DMS53 (cell line): ENCODE results near the gene SPECC1.
"Not testable (repeated sequence)": the region's sequence is repeated elsewhere in the genome, so short reads cannot be mapped to it uniquely, and the experiment has no call there.

Experiments used
- DNase-seq: peaks from one replicate; lab custom pipeline; 2025; lab: John Stamatoyannopoulos, UW

Gene SPECC1

DNA sequence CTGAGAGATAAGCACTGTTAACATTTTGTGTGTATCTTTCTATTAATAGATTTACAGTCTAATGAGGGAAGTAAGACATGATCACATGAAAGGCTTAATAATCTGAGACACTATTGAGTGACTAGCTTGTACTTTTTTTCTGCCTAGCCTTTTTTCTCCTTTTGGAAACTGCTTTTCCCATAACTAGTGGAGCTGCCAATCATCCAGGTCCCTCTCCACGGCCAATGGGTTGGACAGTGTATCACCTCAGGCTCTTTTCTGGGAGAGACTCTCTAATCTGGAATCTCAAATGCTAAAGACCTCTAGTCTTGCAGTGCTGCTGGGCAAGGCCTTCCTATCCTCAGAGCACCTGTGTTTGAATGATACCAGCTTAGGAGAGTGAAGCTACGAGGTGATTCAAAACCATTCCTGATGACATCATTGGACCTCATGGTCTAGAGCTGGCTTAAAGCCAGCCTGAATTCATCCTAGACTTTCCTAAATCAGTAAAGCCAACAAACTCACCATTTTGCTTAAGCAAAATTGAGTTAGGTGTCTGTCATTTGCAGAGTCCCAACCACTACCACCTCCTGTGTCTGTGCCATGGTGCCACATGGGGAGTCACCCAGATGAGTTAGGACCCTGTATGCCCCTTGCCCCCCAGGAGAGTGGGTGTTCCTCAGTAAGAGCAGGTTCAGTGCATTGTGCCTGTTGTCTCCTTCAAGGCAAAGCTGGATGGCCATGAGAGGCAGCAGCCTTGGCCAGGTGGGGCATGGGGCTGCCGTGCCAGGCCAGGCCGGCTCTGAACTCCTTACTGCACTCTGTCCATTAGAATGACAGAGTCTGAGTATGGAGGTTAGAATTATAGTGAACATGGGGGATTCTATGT, 62.9 kb downstream of the SPECC1 start:
- DNase-seq = no peak

- DNase-seq = no peak
Measured at GRCh38 chr17:20072692-20072992, 63.5 kb downstream of the SPECC1 start.

GRCh38 chr17:20073055-20073979, 64.2 kb downstream of the SPECC1 start:
- DNase-seq = no peak

DNA sequence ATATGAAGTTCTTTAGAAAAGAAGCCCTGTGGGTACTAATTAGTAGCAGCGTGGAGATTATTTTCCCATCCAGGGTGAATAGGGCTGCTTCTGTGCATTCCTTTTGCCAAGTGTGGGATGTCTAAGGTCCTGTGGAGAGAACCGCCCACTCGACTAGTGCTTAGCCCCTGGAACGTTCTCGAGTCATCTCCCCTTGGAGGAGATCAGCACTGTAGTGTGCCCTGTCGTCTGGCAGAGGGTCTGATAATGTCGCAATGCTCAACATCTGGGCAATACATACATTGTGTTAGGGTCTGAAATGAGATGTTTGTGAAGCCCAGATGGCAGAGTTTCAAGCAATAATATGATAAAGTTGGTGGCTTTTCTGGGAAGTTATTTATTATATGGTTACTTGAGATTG, 64.8 kb downstream of the SPECC1 start:
- no peak for DNase-seq

DNA sequence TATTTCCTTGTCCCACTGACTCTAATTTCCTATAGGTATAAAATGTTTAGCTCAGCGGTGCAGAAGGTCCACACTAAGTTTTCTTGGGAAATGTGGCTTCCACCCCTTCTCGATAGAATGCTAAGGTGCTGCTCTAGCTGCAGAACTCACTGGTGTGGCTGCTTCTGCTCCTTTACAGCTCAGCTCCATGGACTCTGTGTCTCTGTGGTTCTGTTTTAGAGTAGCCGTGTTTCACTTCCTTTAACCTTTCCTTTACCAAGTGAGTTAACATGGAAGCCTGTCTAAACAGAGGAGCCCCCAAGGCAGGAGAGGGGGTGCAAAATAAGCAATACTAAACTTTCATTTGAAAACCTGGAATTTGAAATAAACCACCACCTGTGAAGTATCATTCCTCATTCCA, 65.3 kb downstream of the SPECC1 start:
- no peak for DNase-seq

- not testable (repeated sequence) for DNase-seq
Measured at GRCh38 chr17:20076137-20076536, 67.0 kb downstream of the SPECC1 start.

DNA sequence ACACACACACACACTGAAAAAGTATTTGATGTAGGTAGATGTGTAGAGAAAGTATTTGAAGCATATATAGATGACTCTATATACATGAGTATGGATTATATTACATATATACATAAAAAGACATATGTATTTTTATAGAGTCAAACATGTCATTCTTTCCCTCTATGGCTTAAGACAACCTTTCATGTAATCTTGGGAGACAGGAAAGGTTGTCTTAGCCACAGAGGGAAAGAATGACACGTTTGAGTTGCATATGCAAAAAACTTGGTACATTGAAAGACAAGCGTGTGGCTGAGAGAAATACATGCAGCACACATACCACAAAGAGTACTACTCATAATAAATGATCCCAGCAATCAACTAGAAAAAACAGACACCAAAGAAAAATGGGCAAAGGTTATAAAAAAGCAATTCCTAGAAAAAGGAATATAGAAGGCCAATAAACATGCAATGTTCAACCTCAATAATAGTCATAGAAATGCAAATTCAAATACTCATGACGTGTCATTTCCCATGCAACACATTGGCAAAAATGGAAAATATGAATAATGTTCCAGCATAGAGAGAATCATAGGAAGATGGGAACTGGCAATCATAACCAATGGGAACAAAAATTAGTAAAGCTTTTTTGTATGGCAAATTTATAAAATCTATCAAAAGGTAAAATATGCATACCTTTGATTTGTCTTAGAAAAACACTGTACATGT, 69.0 kb downstream of the SPECC1 start:
- DNase-seq = no peak

DNA sequence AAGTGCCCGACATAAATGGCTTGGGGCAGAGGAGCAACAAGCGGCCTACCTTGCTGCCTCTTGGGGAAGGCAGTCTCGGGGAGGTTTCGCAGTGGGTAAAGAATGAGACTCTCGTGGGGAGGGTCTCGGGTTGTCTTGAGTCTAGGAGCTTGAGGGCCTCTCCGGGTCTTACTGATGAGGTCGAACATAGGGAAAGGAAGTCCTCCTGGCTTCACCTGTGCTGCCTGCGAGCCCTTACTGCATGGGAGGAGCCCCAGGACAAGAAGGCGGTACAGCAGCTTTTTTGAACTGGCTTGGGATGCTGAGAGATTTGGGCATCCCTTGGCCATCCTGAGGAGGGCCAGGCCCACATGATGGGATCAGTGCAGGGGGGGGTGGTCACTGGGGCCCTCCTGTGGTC, 71.4 kb downstream of the SPECC1 start:
- DNase-seq = no peak

DNA sequence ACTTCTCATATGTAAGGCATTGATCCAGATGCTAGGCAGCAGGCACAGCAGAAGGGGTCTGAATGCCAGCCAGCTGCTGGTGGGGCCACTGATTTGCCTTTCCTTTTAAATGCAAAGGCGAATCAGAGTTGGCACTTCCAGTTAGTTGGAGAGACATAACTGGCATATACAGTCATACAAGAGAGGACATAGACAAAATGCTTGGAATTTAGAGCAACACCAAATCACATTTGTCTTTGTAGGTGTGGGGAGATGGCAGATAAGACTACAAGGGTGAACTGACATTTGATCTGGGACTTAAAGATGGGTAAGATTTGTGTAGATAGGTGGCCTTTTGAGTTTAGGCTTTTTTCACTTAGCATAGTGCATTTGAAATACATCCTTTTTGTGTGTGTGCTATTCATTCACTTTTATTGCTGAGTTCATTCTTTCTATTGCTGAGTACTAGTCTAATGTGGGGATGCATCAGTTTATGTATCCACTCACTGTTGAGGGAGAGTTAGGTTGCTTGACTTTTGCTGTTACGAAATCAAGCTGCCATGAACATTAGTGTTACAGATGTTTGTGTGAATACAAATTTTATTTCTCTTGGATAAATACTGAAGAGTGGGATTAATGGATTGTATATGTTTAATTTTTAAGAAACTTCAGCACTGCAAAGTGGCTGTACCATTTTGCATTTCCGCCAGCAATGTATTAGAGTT, 74.1 kb downstream of the SPECC1 start:
- no peak for DNase-seq

DNA sequence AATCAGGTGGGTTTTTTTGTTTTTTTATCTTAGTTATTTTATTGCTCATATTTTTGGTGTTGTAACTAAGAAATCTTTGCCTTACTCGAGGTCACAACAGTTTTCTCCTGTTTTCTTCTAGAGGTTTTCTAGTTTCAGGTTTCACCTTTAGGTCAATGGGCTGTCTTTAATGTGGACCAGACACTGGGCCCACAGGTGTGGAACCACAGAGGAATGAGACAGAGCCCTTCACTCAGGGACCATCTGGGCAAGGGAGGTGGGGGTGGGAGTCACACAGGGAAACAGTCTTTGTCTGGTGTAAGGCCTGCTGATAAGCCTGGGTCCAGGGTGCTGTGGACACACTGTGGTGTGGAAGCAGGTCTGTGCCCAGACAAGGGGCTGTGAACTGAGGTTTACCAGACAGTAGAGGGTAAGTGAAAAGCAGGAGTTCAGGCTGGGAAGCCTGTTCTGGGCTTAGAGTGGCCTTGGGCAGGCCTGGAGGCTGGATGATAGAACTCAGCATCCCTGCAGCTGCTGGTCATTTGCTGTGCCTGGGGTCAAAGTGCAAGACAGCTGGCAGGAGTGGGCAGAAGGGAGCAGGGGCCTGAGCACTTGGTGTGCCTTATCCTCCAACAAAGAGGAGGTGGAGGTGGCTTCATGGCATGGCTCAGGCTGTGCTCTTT, 75.6 kb downstream of the SPECC1 start:
- DNase-seq = no peak

GRCh38 chr17:20085283-20085845, 76.2 kb downstream of the SPECC1 start:
- DNase-seq = no peak

DNA sequence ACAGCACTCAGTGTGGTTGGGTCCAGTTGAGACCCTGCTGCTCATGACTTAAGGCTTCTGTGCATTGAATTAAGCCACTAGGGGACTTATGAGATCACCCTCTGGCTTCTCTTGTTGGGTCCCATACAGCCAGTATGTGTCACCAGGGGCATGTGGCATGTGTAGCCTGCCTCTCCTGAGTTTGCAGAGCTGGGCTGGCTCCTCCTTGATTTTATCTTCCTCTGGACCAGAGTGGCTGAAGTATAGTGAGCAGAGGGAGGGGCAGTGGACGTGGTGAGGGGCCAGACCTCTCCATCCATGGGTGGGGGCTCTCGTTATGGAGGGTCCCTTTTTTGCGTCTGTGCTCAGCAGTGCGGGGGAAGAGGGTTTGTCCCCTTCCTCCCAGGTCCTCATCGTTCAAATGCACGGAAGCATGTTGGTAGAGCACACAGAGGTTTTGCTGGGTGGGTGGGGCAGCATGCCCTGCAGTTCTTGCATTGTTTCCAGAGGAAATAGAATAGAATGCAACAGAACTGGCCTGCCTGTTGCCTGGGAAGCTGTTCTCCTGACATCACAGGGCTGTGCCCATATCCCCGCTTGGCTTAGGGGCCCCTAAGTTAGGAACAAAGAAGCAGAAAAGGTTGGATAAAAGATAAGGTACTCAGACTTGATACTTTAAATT, 77.4 kb downstream of the SPECC1 start:
- DNase-seq = no peak

GRCh38 chr17:20087538-20088250, 78.5 kb downstream of the SPECC1 start:
- no peak for DNase-seq

DNA sequence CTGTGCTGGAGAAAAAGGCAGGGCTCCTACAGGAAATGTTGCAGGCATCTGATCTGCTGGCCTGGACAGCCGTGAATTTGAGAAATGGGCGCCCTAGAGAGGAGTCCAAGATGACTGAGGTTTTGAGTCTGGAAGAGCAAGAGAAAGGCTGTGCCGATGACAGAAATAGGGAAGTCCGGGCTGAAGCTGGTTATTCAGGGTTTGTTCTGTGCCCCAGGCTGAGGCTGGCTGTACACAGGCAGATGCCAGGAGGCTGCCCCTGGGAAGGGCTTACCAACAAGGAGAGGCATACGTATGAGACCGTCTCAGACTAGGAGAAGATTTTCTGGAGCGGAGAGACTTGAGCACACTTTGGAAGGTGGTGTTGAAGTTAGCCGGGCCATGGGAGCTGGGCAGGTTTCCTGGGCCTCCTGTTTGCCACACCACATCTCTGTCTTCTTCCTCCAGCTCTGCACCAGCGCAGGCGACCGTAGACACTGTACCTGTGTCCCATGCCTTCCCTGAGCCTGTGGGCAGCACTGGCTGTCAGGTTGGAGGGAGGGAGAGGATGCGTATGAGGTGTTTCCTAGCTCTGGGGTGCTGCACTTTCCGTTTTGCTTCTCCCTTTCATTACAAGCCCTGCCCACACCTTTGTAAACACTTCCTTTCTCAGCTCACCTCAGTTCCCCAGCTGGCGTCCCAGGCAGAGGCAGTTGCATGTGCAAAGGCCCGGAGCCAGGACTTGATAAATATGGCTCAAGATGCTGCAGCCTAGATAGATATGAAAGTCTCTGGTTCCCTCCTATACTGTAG, 80.8 kb downstream of the SPECC1 start:
- DNase-seq = no peak

- no peak for DNase-seq
Measured at GRCh38 chr17:20091174-20092029, 82.2 kb downstream of the SPECC1 start.

DNA sequence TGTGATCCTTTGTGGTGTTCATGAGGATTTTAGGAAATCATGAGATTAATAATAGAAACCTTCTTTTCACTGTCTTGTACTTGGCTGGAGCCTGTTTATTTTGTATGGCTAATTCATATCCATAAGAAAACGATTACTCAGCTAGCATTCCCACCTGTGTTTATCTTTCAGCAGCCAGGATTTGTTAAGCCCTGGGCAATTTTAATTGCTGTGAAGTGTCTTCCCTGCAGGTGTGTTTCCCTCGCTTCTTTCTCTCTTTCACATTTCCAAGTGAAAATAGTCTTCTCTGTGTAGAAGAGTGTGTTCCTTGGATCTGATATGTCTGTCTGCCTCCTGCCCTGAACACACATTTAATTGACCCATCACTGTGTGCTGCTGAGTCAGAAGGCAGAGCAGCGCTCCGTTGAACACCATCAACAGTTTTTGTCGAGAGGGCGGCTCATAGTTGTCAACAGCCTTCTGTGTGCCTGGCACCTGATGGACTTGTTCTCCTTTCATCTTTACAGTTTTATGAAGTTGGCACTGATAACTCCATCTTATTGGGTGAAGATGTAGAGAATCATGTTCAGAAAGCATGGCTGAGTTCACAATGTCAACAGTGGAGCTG, 83.2 kb downstream of the SPECC1 start:
- peak; percentile 75 for DNase-seq

- peak; percentile 72 for DNase-seq
Measured at GRCh38 chr17:20092973-20093626, 83.9 kb downstream of the SPECC1 start.
